ENCODE results near the gene DPP7.
"Not testable (repeated sequence)": the region's sequence is repeated elsewhere in the genome, so short reads cannot be mapped to it uniquely, and the experiment has no call there.

The DPP7 gene

GRCh38 chr9:137070906-137071275 is 43.6 kb downstream of the DPP7 start:
- no peak for DNase-seq (ENCODE audit: low read depth)

GRCh38 chr9:137070201-137070905 is 44.2 kb downstream of the DPP7 start, which contains the start of gene SAPCD2:
SAPCD2 (minus strand) TSS chr9:137070557; CDS start chr9:137070460, 97 bp downstream.
- DNase-seq (ENCODE audit: low read depth) = peak; percentile 75

- DNase-seq (ENCODE audit: low read depth) = no peak
These were observed 44.9 kb downstream of the DPP7 start for GRCh38 chr9:137069508-137070091.

GRCh38 chr9:137068539-137069507 is 45.7 kb downstream of the DPP7 start:
- DNase-seq (ENCODE audit: low read depth) = no peak

GRCh38 chr9:137067860-137068538 is 46.5 kb downstream of the DPP7 start:
- peak; percentile 78 for DNase-seq (ENCODE audit: low read depth)

GRCh38 chr9:137066096-137066861 is 48.3 kb downstream of the DPP7 start:
- DNase-seq (ENCODE audit: low read depth) = no peak

- DNase-seq (ENCODE audit: low read depth) = no peak
These were observed 49.1 kb downstream of the DPP7 start for GRCh38 chr9:137065336-137065967.

GRCh38 chr9:137064880-137065164 is 49.7 kb downstream of the DPP7 start:
- no peak for DNase-seq (ENCODE audit: low read depth)

- DNase-seq (ENCODE audit: low read depth) = peak; percentile 35
These were observed 50.3 kb downstream of the DPP7 start for GRCh38 chr9:137064027-137064879.

GRCh38 chr9:137063311-137064026 is 51.1 kb downstream of the DPP7 start:
- no peak for DNase-seq (ENCODE audit: low read depth)

- not testable (repeated sequence) for DNase-seq (ENCODE audit: low read depth)
These were observed 51.7 kb downstream of the DPP7 start for GRCh38 chr9:137062798-137063197.

- no peak for DNase-seq (ENCODE audit: low read depth)
These were observed 52.1 kb downstream of the DPP7 start for GRCh38 chr9:137062384-137062783.
